GM18909 (cell line): ENCODE measurements around the gene PRKCE.

ENCODE experiments used
- ATAC-seq: cut with Tn5 transposase; IDR thresholded peaks from one replicate; pipeline ENCODE4 v1.9.1; 2021; ENCODE audit warnings: mild to moderate bottlenecking; ENCODE audit not compliant: unreplicated experiment, poor library complexity

The PRKCE gene

DNA sequence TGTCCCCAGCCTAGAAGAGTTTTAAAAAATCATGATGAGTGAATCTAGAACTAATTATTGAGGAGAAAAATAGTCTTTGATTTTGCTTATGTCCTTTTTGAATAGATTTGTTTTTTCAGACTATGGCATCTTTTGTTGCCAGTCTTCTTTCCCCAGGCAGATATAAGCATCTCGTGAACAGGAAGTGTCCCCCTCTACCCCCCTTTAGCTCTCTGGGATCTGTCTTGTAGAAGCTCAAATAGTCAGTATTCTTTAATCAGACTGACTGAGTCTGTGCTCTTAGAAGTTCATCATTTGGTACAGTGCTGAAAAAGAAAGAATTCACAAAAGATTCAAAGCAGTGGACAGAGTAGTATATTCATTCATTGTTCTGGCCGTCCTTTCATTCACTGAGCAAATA, 10.4 kb downstream of the PRKCE start:
- no peak for ATAC-seq

DNA sequence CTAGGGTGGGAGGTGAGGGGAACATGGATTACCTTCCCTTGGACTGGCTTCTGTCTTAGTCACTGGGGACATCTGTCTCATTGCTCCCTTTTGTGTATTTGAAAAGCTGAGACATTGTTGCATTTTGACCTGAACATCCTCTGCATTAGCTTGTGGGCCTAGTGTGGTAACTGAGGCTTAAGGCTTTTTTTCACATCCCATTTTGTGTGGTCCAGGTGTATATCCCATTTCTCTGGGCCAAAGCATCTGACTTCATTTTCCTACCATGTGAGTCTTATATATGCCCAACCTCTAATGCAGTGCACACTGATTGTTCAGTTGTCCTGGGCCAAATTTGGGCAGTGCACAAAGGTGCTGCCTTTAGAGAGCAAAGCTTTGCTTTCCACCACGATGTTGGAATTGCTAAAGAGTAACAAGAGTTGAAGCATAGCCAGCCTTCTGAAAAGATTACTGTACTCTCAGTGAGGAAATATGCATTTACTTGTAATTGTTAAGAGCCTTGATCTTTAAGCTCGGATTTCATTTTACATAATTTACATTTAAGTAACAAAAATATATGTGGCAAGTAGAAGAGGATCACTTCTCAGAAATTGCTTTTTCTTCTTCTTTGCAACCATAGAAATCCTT, 13.3 kb downstream of the PRKCE start:
- no peak for ATAC-seq

- ATAC-seq = no peak
These were observed 17.0 kb downstream of the PRKCE start for GRCh38 chr2:45668509-45668908.

- no peak for ATAC-seq
These were observed 17.6 kb downstream of the PRKCE start for GRCh38 chr2:45669032-45669486.

- ATAC-seq = no peak
These were observed 19.2 kb downstream of the PRKCE start for GRCh38 chr2:45670646-45671045.

DNA sequence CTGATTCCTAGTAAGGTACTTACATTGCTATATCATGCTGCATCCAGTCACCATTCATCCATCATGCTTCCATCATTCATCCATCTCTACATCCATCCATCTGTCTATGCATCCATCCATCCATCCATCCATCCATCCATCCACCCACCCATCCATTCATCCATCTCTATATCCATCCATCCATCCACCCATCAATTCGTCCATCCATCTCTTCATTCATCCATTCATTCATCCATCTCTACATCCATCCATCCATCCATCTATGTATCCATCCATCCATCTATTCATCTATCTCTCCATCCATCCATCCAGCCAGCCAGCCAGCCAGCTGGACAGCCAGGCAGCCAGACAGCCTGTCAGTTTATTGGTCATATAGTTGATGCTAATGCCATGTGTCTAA, 20.7 kb downstream of the PRKCE start:
- no peak for ATAC-seq

DNA sequence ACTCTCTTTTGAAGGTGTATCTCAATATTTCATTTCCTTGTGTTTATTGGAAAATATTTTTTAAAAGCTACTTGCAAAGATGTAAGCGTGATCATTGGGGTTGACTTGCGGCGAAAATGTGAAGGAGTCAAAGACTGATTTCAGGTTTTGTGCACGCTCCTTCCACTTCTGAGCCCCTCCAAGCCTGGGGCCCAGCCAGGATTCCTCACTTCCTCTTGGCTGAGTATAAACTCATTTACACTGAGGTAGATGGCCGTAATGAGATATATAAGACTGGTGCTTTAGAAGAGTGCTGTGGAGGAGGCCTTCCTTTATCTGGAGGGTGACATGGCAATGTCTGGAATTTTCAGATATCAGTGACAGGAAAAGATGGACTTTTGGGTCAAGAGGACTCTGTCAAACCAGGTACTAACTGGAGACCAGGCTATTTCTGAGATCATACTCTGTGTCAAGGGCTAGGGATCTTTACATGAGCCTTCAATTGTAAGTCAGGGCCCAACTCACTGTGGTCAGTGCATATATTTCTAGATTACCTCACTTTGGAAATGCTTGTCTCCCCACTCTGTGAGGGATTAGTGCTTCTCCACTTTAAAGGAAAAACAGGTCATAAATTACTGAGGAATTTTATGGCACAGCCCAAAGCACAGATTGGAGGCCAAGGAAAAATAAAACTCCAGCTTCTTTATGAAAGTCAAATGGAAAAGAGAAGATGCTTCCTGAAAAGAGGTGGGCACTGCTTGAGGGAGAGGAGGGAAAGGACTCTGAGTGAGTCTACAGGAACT, 22.8 kb downstream of the PRKCE start:
- no peak for ATAC-seq

- no peak for ATAC-seq
These were observed 23.9 kb downstream of the PRKCE start for GRCh38 chr2:45675263-45675812.

DNA sequence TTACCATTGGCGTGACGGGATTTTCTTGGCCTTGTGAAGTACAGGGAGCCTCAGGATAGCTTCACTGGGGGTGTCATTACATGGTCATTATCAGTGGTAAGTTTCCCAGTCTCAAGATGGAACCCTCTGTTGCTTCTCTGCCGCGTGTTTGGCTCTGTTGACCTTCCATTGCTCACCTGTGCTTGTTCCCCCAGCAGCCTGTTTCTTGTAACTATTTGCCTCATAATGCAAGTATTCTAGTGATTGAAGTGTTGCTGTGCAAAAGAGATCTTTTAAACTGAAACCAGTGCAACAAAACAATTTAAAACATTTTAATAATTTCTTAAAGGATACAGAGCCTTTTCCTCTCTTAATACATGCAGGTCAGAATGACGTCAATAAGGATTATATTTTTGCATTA, 24.6 kb downstream of the PRKCE start:
- ATAC-seq = no peak

DNA sequence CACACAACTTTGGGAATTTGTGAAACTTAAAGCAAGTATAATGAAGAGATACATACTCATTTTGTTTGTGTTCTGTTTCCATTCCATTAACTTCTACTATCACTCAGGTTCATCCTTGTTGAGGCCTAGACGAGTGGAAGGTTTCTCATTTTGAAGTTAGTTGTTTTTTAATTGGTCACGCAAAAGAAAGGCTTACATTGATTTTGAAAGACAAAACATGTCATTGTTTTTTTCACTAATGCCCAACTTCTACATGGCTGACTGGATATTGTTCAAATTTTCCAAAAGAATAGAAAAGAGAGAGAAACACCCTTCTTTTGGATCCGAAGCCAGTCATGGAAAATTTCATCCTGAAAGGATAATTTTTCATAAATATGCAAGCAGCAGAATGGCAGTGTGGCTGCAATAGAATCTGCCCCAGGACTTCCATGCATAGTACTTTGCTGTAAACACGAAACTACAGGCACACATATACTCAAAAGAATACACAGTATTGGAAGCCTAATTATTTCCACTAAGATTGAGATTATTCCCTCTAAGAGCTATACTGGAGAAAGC, 27.4 kb downstream of the PRKCE start:
- ATAC-seq = no peak

GRCh38 chr2:45680351-45680967, 29.0 kb downstream of the PRKCE start:
- no peak for ATAC-seq

DNA sequence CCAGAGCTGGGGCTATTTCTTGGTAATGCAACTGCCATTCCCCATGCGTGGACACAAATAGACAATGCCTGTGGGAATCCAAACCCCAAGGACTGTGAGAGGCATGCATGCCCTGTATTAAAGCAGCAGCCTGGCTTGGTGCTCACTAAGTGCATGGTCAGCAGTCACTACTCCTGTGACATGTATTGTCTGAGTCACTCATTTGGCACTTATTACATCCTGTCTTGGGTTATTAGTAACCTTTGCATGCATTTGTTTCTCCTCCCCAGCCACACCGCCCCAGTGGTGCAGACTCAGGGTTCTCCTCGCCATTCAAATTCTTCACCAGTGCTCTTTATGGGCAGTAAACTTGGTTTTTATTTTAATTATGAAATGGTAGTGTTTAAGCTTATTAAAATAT, 30.2 kb downstream of the PRKCE start:
- peak; percentile 93 for ATAC-seq

DNA sequence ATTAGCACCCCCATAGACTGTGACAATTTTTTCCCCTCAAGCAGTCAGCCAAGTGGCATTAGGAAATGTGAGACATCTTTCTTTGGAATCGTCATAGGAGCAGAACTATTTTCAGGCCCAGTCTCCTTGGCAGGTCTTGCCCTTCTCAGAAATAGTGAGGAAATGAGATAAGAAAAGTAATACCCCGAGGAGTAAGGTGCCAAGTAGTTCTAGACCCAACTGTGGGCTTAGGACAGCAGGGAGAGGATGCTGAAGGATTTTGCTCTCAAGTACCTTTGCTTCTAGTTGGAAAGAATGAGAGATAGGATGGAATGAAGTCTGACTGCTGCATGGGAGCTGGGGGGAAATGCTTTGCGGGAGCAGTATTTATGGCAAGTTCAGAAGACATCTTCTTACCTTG, 31.8 kb downstream of the PRKCE start:
- ATAC-seq = no peak

DNA sequence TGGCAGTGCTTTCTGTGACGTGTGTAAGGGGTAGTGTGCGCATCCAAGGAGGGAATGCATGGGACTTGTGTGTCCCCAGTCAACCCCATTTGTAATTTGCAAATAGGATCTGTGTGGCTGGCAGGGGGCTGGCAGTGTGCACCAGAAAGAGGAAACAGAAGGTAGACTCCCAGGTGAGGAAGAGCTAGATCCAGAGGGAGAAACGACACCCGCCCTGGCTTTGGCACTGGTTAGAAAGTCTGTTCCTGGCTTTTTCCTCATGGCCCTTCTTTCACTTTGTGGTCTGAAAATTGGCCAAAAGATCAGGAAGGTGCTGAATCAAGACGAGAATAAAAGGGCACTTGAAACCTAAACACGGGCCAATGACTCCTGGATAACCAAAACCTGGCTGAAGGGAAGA, 33.3 kb downstream of the PRKCE start:
- no peak for ATAC-seq

DNA sequence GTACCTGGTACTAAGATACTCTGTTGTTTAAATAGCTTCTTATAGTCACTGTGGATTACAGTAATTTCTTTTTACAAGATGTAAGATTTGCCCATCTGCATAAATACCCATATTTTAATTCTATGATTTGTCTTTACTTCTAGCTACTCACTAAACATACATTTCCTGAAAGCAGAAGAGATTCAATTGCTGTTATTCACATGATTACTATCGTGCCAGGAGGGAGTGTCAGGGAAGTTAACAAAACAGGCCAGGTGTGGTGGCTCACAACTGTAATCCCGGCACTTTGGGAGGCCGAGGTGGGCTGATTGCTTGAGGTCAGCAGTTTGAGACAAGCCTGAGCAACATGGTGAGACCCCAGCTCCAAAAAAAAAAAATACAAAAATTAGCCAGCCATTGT, 33.8 kb downstream of the PRKCE start:
- ATAC-seq = no peak

GRCh38 chr2:45687964-45688363, 36.5 kb downstream of the PRKCE start:
- ATAC-seq = no peak

DNA sequence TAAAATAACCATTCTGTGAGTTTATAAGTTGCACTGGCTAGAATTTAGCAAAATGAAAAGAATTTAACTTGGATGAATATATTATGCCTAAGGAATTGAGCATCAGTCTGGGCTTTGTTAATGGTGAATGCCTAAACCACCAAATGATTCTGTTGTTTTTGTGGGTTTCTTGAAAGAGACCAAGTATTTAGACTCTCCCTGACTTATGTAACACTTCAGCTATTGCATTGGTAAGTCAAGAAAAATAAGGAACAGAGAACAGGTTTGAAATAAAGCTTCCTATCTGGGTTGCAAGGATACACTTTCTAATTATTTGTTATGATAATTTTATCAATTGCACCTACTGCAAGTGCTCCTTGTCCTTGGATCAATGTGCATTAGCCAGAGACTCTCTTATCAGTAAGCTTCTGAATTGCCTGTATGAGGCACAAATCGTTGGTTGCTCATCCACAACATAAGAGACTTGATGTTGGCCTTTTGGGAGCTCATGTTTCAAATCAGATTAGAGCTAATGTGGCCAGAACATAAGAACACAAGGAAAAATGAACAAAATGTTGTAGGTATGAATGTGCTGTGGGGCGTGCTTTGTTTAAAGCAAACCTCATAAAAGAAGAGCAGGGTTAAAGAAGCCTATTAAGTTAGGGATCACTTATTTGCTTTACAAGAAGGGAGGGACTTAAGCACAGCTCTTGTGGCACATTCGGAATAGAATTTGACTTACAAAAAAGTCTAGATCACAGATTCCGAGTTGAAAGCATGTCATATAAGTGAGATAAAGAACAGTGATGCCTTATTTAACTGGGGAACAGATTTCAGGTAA, 37.2 kb downstream of the PRKCE start:
- no peak for ATAC-seq

- ATAC-seq = no peak
These were observed 38.8 kb downstream of the PRKCE start for GRCh38 chr2:45690231-45690630.

- peak; percentile 56 for ATAC-seq
These were observed 39.9 kb downstream of the PRKCE start for GRCh38 chr2:45691171-45691999.
